Neuronal stem cell (in vitro differentiated cells): ENCODE data around the gene GLG1.

Source experiments
- DNase-seq: peaks from one replicate; pipeline ENCODE4 v3.0.0-alpha.2; 2013; ENCODE audit warnings: low spot score
- H2AFZ ChIP-seq: one replicate; pipeline ENCODE4 v1.6.1; 2013; ENCODE audit warnings: mild to moderate bottlenecking, low read length, inconsistent platforms
- H2AK5ac ChIP-seq: 2 replicates; pipeline ENCODE4 v1.6.1; 2013; ENCODE audit warnings: low read depth, mild to moderate bottlenecking, inconsistent platforms, low read length, moderate library complexity, mixed read lengths
- H2BK120ac ChIP-seq: 2 replicates; pipeline ENCODE4 v1.6.1; 2013; ENCODE audit warnings: low read depth, mild to moderate bottlenecking, inconsistent platforms, low read length, moderate library complexity, mixed read lengths
- H2BK12ac ChIP-seq: one replicate; pipeline ENCODE4 v1.6.1; 2013; ENCODE audit warnings: low read length, inconsistent platforms
- H2BK15ac ChIP-seq: 2 replicates; pipeline ENCODE4 v1.6.1; 2013; ENCODE audit warnings: mild to moderate bottlenecking, low read length, inconsistent platforms, mixed read lengths
- H2BK5ac ChIP-seq: one replicate; pipeline ENCODE4 v1.6.1; 2013; ENCODE audit warnings: inconsistent platforms, mild to moderate bottlenecking, low read length, moderate library complexity
- H3K14ac ChIP-seq: one replicate; pipeline ENCODE4 v1.6.1; 2013; ENCODE audit warnings: low read length, inconsistent platforms
- H3K18ac ChIP-seq: 2 replicates; pipeline ENCODE4 v1.6.1; 2013; ENCODE audit warnings: low read length, inconsistent platforms
- H3K23ac ChIP-seq: 2 replicates; pipeline ENCODE4 v1.6.1; 2013; ENCODE audit warnings: low read depth, mild to moderate bottlenecking, mixed read lengths, low read length, inconsistent platforms; ENCODE audit not compliant: poor library complexity
- H3K27ac ChIP-seq: replicated peaks from 3 replicates; pipeline ENCODE4 v1.5.1; 2013; ENCODE audit warnings: low read length, inconsistent platforms
- H3K27me3 ChIP-seq, 3 experiments: 2 replicates each; pipeline ENCODE4 v1.6.1; 2013; ENCODE audit warnings: low read length in 3 of 3, mild to moderate bottlenecking in 2 of 3, inconsistent platforms in 1 of 3, low read depth in 1 of 3, mixed read lengths in 1 of 3, moderate library complexity in 1 of 3; ENCODE audit not compliant: control insufficient read depth in 3 of 3, insufficient read depth in 3 of 3
- H3K36me3 ChIP-seq, 2 donors: replicated peaks in 1 of 2; 2 replicates each; pipeline ENCODE4 v1.6.1; 2013; ENCODE audit warnings: low read length in 2 of 2; ENCODE audit not compliant: control insufficient read depth in 2 of 2, insufficient read depth in 2 of 2
- H3K4ac ChIP-seq: 2 replicates; pipeline ENCODE4 v1.6.1; 2013; ENCODE audit warnings: inconsistent platforms, mild to moderate bottlenecking, low read length, moderate library complexity
- H3K4me1 ChIP-seq, 2 donors: 1 replicate in 1 of 2; 2 replicates in 1 of 2; pipeline ENCODE4 v1.6.1; 2013; ENCODE audit warnings: low read length in 2 of 2, low read depth in 1 of 2; ENCODE audit not compliant: control insufficient read depth in 2 of 2, insufficient read depth in 1 of 2
- H3K4me2 ChIP-seq: one replicate; pipeline ENCODE4 v1.6.1; 2013; ENCODE audit warnings: mild to moderate bottlenecking, low read length, inconsistent platforms; ENCODE audit not compliant: insufficient read depth, poor library complexity, severe bottlenecking
- H3K4me3 ChIP-seq, 2 donors: 2 replicates each; pipeline ENCODE4 v1.5.1; 2013; ENCODE audit warnings: low read length in 2 of 2, mild to moderate bottlenecking in 2 of 2, inconsistent platforms in 1 of 2, moderate library complexity in 1 of 2
- H3K79me1 ChIP-seq: one replicate; pipeline ENCODE4 v1.6.1; 2013; ENCODE audit warnings: low read depth, mild to moderate bottlenecking, inconsistent platforms, low read length, moderate library complexity
- H3K9ac ChIP-seq: one replicate; pipeline ENCODE4 v1.6.1; 2013; ENCODE audit warnings: mild to moderate bottlenecking, low read depth, low read length, inconsistent platforms; ENCODE audit not compliant: poor library complexity
- H3K9me3 ChIP-seq, 2 donors: replicated peaks in 1 of 2; 2 replicates each; pipeline versions ENCODE3 to v1.6.1; 2013; ENCODE audit warnings: low read length in 2 of 2, mild to moderate bottlenecking in 2 of 2, inconsistent platforms in 1 of 2, low read depth in 1 of 2, mixed read lengths in 1 of 2, moderate library complexity in 1 of 2; ENCODE audit not compliant: control insufficient read depth in 2 of 2, insufficient read depth in 1 of 2
- H4K8ac ChIP-seq: one replicate; pipeline ENCODE4 v1.6.1; 2013; ENCODE audit warnings: low read depth, mild to moderate bottlenecking, inconsistent platforms, low read length, moderate library complexity
- H4K91ac ChIP-seq: one replicate; pipeline ENCODE4 v1.6.1; 2013; ENCODE audit warnings: low read length, low read depth, mild to moderate bottlenecking, inconsistent platforms; ENCODE audit not compliant: poor library complexity
- WGBS, 2 donors: extraction: QIAGEN DNeasy Blood & Tissue Kit; methylation state at CpG; one replicate each; pipeline ENCODE4 v1.1.7; 2013; ENCODE audit warnings: missing lambda C conversion rate in 2 of 2, mixed read lengths in 1 of 2; ENCODE audit not compliant: insufficient read length in 2 of 2, insufficient replicate concordance in 1 of 2; ENCODE audit errors: extremely low coverage in 2 of 2; 5-methylcytosine and 5-hydroxymethylcytosine counted together

The GLG1 gene

GRCh38 chr16:74626741-74627416 is 20.0 kb upstream of the GLG1 start:
- no peak overlapping the region for H3K9ac ChIP-seq
- DNase-seq = no peak
- H3K27ac ChIP-seq = no peak overlapping the region
- no peak overlapping the region for H2BK12ac ChIP-seq
- no peak overlapping the region for H3K18ac ChIP-seq
- no peaks in the 10 kb centered on the region for H3K27me3 ChIP-seq
- H3K4ac ChIP-seq = no peak overlapping the region
- no peak overlapping the region for H2AK5ac ChIP-seq
- no peak overlapping the region for H2BK5ac ChIP-seq
- no peak overlapping the region for H3K14ac ChIP-seq
- no peak overlapping the region for H4K91ac ChIP-seq
- no peaks in the 10 kb centered on the region for H3K9me3 ChIP-seq
- no peak overlapping the region for H3K4me2 ChIP-seq
- H3K79me1 ChIP-seq = peaks cover 2% of the 10 kb centered on the region
- H3K4me3 ChIP-seq = no peak overlapping the region
- no CpG with 5 or more reads among the region's 1 CpG for WGBS, 2 donors
- no peak overlapping the region for H3K23ac ChIP-seq
- no peak overlapping the region for H2AFZ ChIP-seq
- no peak overlapping the region for H2BK15ac ChIP-seq
- H2BK120ac ChIP-seq = no peak overlapping the region
- H3K4me1 ChIP-seq = no peaks in the 10 kb centered on the region
- peaks cover 57 to 100% of the 10 kb centered on the region in 2 donors for H3K36me3 ChIP-seq
- no peak overlapping the region for H4K8ac ChIP-seq

- H3K4me3 ChIP-seq = no peak overlapping the region
- H3K36me3 ChIP-seq = peaks cover 52 to 100% of the 10 kb centered on the region in 2 donors
- no peak overlapping the region for H2AFZ ChIP-seq
- H3K9me3 ChIP-seq = no peaks in the 10 kb centered on the region
- no peaks in the 10 kb centered on the region for H3K4me1 ChIP-seq
- H3K4ac ChIP-seq = no peak overlapping the region
- no peak overlapping the region for H3K27ac ChIP-seq
- DNase-seq = no peak
- no peak overlapping the region for H3K4me2 ChIP-seq
- no peak overlapping the region for H2BK12ac ChIP-seq
- H3K23ac ChIP-seq = no peak overlapping the region
- no peak overlapping the region for H2BK120ac ChIP-seq
- H2BK15ac ChIP-seq = no peak overlapping the region
- H4K8ac ChIP-seq = no peak overlapping the region
- H3K27me3 ChIP-seq = no peaks in the 10 kb centered on the region
- no peak overlapping the region for H2BK5ac ChIP-seq
- no peak overlapping the region for H3K18ac ChIP-seq
- no peak overlapping the region for H4K91ac ChIP-seq
- H3K9ac ChIP-seq = no peak overlapping the region
- no peaks in the 10 kb centered on the region for H3K79me1 ChIP-seq
- H2AK5ac ChIP-seq = no peak overlapping the region
- WGBS, 2 donors = no CpG with 5 or more reads among the region's 14 CpGs
- H3K14ac ChIP-seq = no peak overlapping the region
Measured at GRCh38 chr16:74625500-74626350, 18.8 kb upstream of the GLG1 start.

- WGBS, 2 donors = no CpG with 5 or more reads among the region's 6 CpGs
- DNase-seq = no peak
- no peak overlapping the region for H3K4ac ChIP-seq
- no peak overlapping the region for H3K27ac ChIP-seq
- H3K9ac ChIP-seq = no peak overlapping the region
- no peak overlapping the region for H3K4me3 ChIP-seq
- H2BK15ac ChIP-seq = no peak overlapping the region
- H4K91ac ChIP-seq = no peak overlapping the region
- no peaks in the 10 kb centered on the region for H3K9me3 ChIP-seq
- H3K4me1 ChIP-seq = no peaks in the 10 kb centered on the region
- no peak overlapping the region for H3K14ac ChIP-seq
- H3K4me2 ChIP-seq = no peak overlapping the region
- H2BK5ac ChIP-seq = no peak overlapping the region
- no peak overlapping the region for H3K18ac ChIP-seq
- H3K23ac ChIP-seq = no peak overlapping the region
- H3K36me3 ChIP-seq = peaks cover 46 to 97% of the 10 kb centered on the region in 2 donors
- no peaks in the 10 kb centered on the region for H3K27me3 ChIP-seq
- H2AFZ ChIP-seq = no peak overlapping the region
- H4K8ac ChIP-seq = no peak overlapping the region
- H2AK5ac ChIP-seq = no peak overlapping the region
- no peak overlapping the region for H2BK12ac ChIP-seq
- H2BK120ac ChIP-seq = no peak overlapping the region
- H3K79me1 ChIP-seq = no peaks in the 10 kb centered on the region
Measured at GRCh38 chr16:74623839-74624235, 16.9 kb upstream of the GLG1 start.

- H3K23ac ChIP-seq = no peak overlapping the region
- H2BK120ac ChIP-seq = no peak overlapping the region
Measured at GRCh38 chr16:74623214-74623838, 16.4 kb upstream of the GLG1 start.

More at GRCh38 chr16:74623214-74623838, 16.4 kb upstream of the GLG1 start:
- Histone ChIP-seq H2AK5ac (no peak overlapping the region), H3K4me2 (no peak overlapping the region), H2BK15ac (no peak overlapping the region), H3K4ac (no peak overlapping the region), H2AFZ (no peak overlapping the region), H3K18ac (no peak overlapping the region), H3K27ac (no peak overlapping the region), H4K91ac (no peak overlapping the region), H3K9me3 (no peaks in the 10 kb centered on the region), H3K9ac (no peak overlapping the region), H2BK5ac (no peak overlapping the region), H3K36me3 (peaks cover 43 to 92% of the 10 kb centered on the region in 2 donors), H3K4me3 (no peak overlapping the region), H3K14ac (no peak overlapping the region), H4K8ac (no peak overlapping the region), H3K79me1 (no peaks in the 10 kb centered on the region), H2BK12ac (no peak overlapping the region), H3K4me1 (no peaks in the 10 kb centered on the region), H3K27me3 (no peaks in the 10 kb centered on the region)
- WGBS, 2 donors = no CpG with 5 or more reads among the region's 4 CpGs
- peak; percentile 3 for DNase-seq
